Tibial nerve (tissue), 4 donors: Measurements from ENCODE around the gene CCNDBP1. TPM values are rescaled to one million over a fixed set of nuclear protein-coding genes. Genes with fewer than 3 reads are reported as not detected.

Experiments used
- DNase-seq, 2 donors: peaks; one replicate each; pipeline ENCODE4 v3.0.0-alpha.2; 2019; ENCODE audit warnings: low spot score in 2 of 2
- H3K27ac ChIP-seq, 4 donors: fragments of 200-600 bp; sonication (generic) in 3 of 4; one replicate each; pipeline ENCODE4 v1.5.1; 2017 to 2019; ENCODE audit warnings: mild to moderate bottlenecking in 1 of 4
- H3K27me3 ChIP-seq, 2 donors: fragments of 200-600 bp; sonication (generic) in 1 of 2; one replicate each; pipeline versions ENCODE4 v1.5.1 to v1.6.0; 2017 to 2019
- H3K36me3 ChIP-seq, 3 donors: fragments of 200-600 bp; sonication (generic); one replicate each; pipeline ENCODE4 v1.5.1; 2018 to 2019
- H3K4me1 ChIP-seq, 4 donors: fragments of 200-600 bp; sonication (generic) in 3 of 4; one replicate each; pipeline ENCODE4 v1.5.1; 2017 to 2019
- H3K4me3 ChIP-seq, 4 donors: fragments of 200-600 bp; sonication (generic) in 3 of 4; one replicate each; pipeline ENCODE4 v1.5.1; 2017 to 2019; ENCODE audit warnings: mild to moderate bottlenecking in 1 of 4, moderate library complexity in 1 of 4
- H3K9me3 ChIP-seq, 4 donors: fragments of 200-600 bp; sonication (generic) in 3 of 4; one replicate each; pipeline ENCODE4 v1.5.1; 2017 to 2019
- EP300 ChIP-seq, 2 donors: sonication (generic); formaldehyde crosslinking; IDR thresholded peaks; one replicate each; pipeline ENCODE4 v1.6.1; 2017; ENCODE audit warnings: antibody characterized with exemption in 2 of 2, mild to moderate bottlenecking in 1 of 2
- POLR2A ChIP-seq, 2 donors: fragments of 450-650 bp; IDR thresholded peaks; one replicate each; pipeline ENCODE4 v1.6.1; 2017; ENCODE audit warnings: antibody characterized with exemption in 2 of 2, mild to moderate bottlenecking in 2 of 2, moderate library complexity in 2 of 2
- WGBS, 2 donors: methylation state at CpG; one replicate each; pipeline ENCODE4 v1.1.5; 2018; 5-methylcytosine and 5-hydroxymethylcytosine counted together
- total RNA-seq, 4 donors: library from RNA; depleted of rRNA; stranded (reverse); fragments of >200 nt; gene quantifications; one replicate each; pipeline ENCODE4 v1.1.0, GENCODE V29; 2016
- TF ChIP-seq, protein P1 (sequence below), 5 experiments: fragments of 200-600 bp in 3 of 5; fragments of 450-650 bp in 2 of 5; sonication (generic) in 3 of 5; IDR thresholded peaks; one replicate each; pipeline ENCODE4 v1.5.1; 2016 to 2019; ENCODE audit warnings: antibody characterized with exemption in 5 of 5, mild to moderate bottlenecking in 3 of 5, moderate library complexity in 2 of 5

Gene CCNDBP1
- total RNA-seq, 4 donors from 2014 or later, result 59.4 to 171 (median 97.2) TPM

DNA sequence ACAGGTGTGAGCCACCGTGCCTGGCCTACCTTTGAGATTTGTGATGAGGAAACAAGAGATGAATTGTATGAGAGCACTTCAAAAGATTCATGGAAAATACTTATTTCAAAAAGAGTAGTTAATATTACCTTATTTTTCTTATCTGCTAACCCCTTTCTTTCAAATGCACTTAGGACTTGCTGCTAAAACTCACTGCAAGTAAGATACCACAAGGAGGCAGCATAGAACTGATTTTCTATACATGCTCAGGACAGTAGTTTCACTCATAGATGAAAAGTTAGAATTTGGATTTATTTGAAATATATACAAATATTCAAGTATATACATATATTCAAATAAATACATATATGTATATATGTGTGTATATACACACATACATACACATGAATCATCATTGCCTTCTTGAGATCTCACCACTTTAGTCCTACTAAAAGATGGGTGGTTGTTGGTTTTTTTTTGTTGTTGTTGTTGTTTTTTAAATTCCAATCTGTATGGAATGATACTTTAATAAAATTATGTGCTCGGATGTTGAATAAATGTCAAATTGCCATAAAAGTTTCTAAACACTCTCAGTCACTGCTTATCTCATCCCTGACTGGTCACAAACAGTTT, 2.4 kb downstream of the CCNDBP1 start:
- Histone ChIP-seq H3K4me3 (no peak overlapping the region), H3K9me3 (no peaks in the 10 kb centered on the region), H3K4me1 (peaks cover 0 to 44% (median 14%) of the 10 kb centered on the region in 4 donors), H3K36me3 (peaks cover 0 to 42% (median 21%) of the 10 kb centered on the region in 3 donors), H3K27me3 (no peaks in the 10 kb centered on the region), H3K27ac (no peak overlapping the region)
- WGBS, 2 donors, result 55 to 56% methylated on average over 2 of the region's 2 CpGs
- TF ChIP-seq EP300 (IDR thresholded peaks at IDR 0.05) (no peak), POLR2A (IDR thresholded peaks at IDR 0.05) (no peak)
- TF ChIP-seq, protein P1, sequence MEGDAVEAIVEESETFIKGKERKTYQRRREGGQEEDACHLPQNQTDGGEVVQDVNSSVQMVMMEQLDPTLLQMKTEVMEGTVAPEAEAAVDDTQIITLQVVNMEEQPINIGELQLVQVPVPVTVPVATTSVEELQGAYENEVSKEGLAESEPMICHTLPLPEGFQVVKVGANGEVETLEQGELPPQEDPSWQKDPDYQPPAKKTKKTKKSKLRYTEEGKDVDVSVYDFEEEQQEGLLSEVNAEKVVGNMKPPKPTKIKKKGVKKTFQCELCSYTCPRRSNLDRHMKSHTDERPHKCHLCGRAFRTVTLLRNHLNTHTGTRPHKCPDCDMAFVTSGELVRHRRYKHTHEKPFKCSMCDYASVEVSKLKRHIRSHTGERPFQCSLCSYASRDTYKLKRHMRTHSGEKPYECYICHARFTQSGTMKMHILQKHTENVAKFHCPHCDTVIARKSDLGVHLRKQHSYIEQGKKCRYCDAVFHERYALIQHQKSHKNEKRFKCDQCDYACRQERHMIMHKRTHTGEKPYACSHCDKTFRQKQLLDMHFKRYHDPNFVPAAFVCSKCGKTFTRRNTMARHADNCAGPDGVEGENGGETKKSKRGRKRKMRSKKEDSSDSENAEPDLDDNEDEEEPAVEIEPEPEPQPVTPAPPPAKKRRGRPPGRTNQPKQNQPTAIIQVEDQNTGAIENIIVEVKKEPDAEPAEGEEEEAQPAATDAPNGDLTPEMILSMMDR (IDR thresholded peaks at IDR 0.05), result peak; percentile 32 to 53 (median 48)
- no peak for DNase-seq

DNA sequence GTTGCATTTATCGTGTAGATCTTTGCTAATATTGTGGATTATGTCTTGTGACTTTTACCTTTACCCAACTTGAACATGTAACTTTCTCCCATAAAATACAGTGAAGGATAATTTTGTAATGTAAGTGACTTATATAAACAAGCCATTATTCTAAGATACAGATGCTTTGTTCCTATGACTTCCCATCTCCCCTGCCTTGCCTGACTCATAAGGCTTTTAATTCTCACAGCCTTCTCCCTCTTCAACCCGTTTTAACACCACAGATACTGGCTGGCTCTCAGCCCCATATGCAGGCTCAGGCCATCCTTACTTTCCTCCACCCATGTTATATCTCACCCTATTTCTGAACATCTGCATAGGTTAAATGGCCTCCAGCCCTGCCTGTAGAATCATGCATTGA, 4.1 kb downstream of the CCNDBP1 start:
- Histone ChIP-seq H3K36me3 (peaks cover 0 to 52% (median 21%) of the 10 kb centered on the region in 3 donors), H3K27ac (no peak overlapping the region), H3K4me1 (peaks cover 0 to 44% (median 14%) of the 10 kb centered on the region in 4 donors), H3K9me3 (no peaks in the 10 kb centered on the region), H3K4me3 (no peak overlapping the region), H3K27me3 (no peaks in the 10 kb centered on the region)
- no peak for TF ChIP-seq EP300 (IDR thresholded peaks at IDR 0.05)
- TF ChIP-seq, protein P1 (IDR thresholded peaks at IDR 0.05), result no peak
- no peak for TF ChIP-seq POLR2A (IDR thresholded peaks at IDR 0.05)
- 83 to 86% methylated on average over 2 of the region's 2 CpGs for WGBS, 2 donors
- DNase-seq, result no peak

DNA sequence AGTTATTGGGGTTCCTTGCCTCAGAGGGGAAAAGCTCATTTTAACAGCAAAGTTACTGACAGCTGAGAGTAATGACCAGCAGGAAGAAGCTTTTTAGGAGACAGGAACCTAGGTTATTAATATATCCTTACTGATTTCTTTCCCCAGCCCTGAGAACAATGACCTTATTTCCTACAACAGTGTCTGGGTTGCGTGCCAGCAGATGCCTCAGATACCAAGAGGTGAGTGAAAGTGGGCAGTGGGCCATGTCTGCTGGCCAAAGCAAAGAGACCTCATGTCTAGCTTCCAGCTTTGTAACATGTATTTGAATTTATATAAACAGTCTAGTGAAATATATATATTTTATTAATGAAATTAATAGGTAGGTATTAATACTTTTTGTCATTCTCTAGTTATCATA, 5.0 kb downstream of the CCNDBP1 start:
- H3K4me3 ChIP-seq, result no peak overlapping the region
- DNase-seq, result no peak
- peaks cover 0 to 37% (median 14%) of the 10 kb centered on the region in 4 donors for H3K4me1 ChIP-seq
- no peaks in the 10 kb centered on the region for H3K27me3 ChIP-seq
- no peaks in the 10 kb centered on the region for H3K9me3 ChIP-seq
- no peak overlapping the region for H3K27ac ChIP-seq
- 81 to 88% methylated on average over 1 of the region's 1 CpG for WGBS, 2 donors
- peaks cover 0 to 61% (median 21%) of the 10 kb centered on the region in 3 donors for H3K36me3 ChIP-seq
- TF ChIP-seq, protein P1 (IDR thresholded peaks at IDR 0.05), result no peak
- TF ChIP-seq EP300 (IDR thresholded peaks at IDR 0.05) (no peak), POLR2A (IDR thresholded peaks at IDR 0.05) (no peak)

DNA sequence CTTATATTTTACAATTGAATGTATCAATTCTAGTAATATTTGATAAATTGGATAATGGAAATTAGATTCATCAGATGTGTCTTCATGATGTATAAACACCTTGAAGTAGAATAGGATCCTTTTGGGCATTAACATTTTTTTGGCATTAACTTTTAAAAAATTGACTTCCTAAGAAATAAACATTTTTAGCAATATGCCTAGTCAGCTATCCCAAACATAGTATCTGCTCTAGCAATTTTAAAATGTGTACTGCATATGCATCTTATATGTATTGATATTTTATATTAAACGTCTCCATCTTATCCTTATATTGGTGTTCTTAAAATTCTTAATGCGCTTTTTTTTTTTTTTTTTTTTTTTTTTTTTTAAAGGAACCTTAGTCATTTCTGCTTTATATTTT, 8.5 kb downstream of the CCNDBP1 start:
- no peak for DNase-seq
- Histone ChIP-seq H3K4me3 (no peak overlapping the region), H3K27me3 (no peaks in the 10 kb centered on the region), H3K36me3 (peaks cover 0 to 93% (median 21%) of the 10 kb centered on the region in 3 donors), H3K4me1 (peaks cover 0 to 10% (median 0%) of the 10 kb centered on the region in 4 donors), H3K27ac (no peak overlapping the region), H3K9me3 (peaks cover 0 to 5% (median 0%) of the 10 kb centered on the region in 4 donors)
- 84 to 89% methylated on average over 2 of the region's 2 CpGs for WGBS, 2 donors
- TF ChIP-seq, protein P1 (IDR thresholded peaks at IDR 0.05), result no peak
- no peak for TF ChIP-seq POLR2A (IDR thresholded peaks at IDR 0.05)
- TF ChIP-seq EP300 (IDR thresholded peaks at IDR 0.05), result no peak

DNA sequence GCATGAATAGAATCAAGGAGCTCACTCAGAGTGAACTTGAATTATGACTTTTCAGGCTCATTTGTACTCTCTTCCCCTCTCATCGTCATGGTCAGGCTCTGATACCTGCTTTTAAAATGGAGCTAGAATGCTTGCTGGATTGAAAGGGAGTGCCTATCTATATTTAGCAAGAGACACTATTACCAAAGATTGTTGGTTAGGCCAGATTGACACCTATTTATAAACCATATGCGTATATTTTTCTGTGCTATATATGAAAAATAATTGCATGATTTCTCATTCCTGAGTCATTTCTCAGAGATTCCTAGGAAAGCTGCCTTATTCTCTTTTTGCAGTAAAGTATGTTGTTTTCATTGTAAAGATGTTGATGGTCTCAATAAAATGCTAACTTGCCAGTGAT, 9.6 kb downstream of the CCNDBP1 start:
- TF ChIP-seq EP300 (IDR thresholded peaks at IDR 0.05) (no peak), POLR2A (IDR thresholded peaks at IDR 0.05) (no peak)
- TF ChIP-seq, protein P1 (IDR thresholded peaks at IDR 0.05), result no peak
- H3K36me3 ChIP-seq, result peaks cover 0 to 91% (median 16%) of the 10 kb centered on the region in 3 donors
- WGBS, 2 donors, result 90 to 91% methylated on average over 2 of the region's 2 CpGs

More for the DNA sequence above, 9.6 kb downstream of the CCNDBP1 start:
- H3K4me1 ChIP-seq, result peaks cover 0 to 6% (median 0%) of the 10 kb centered on the region in 4 donors
- H3K27me3 ChIP-seq, result no peaks in the 10 kb centered on the region
- no peak for DNase-seq
- H3K27ac ChIP-seq, result no peak overlapping the region
- H3K4me3 ChIP-seq, result no peak overlapping the region
- peaks cover 0 to 6% (median 0%) of the 10 kb centered on the region in 4 donors for H3K9me3 ChIP-seq
